Gastrocnemius medialis (tissue), 4 donors: Measurements from ENCODE around the gene SERPINA3. TPM values are rescaled to one million over a fixed set of nuclear protein-coding genes. Genes with fewer than 3 reads are reported as not detected.

Source experiments
- ATAC-seq, 2 donors: fragments of 150-250 bp; one replicate each; pipeline ENCODE4 v1.9.1; 2016
- DNase-seq, 2 donors: peaks; one replicate each; pipeline ENCODE4 v3.0.0-alpha.2; 2019
- H3K27ac ChIP-seq, 4 donors: fragments of 200-600 bp; sonication (generic); 1 replicate in 1 of 4; 2 replicates in 3 of 4; pipeline ENCODE4 v1.5.1; 2016 to 2018; ENCODE audit warnings: mild to moderate bottlenecking in 2 of 4, moderate library complexity in 1 of 4
- H3K27me3 ChIP-seq, 3 donors: fragments of 200-600 bp; sonication (generic) in 2 of 3; 1 replicate in 1 of 3; 2 replicates in 2 of 3; pipeline versions ENCODE4 v1.5.1 to v1.6.0; 2016 to 2019; ENCODE audit warnings: mild to moderate bottlenecking in 1 of 3, moderate library complexity in 1 of 3
- H3K36me3 ChIP-seq, 2 donors: fragments of 200-600 bp; sonication (generic) in 1 of 2; one replicate each; pipeline ENCODE4 v1.5.1; 2017 to 2018
- H3K4me1 ChIP-seq, 2 donors: fragments of 200-600 bp; sonication (generic) in 1 of 2; one replicate each; pipeline ENCODE4 v1.5.1; 2016 to 2017; ENCODE audit warnings: mild to moderate bottlenecking in 2 of 2
- H3K4me3 ChIP-seq, 4 donors: fragments of 200-600 bp; sonication (generic) in 3 of 4; 1 replicate in 1 of 4; 2 replicates in 3 of 4; pipeline ENCODE4 v1.5.1; 2016 to 2019; ENCODE audit warnings: mild to moderate bottlenecking in 2 of 4
- H3K9me3 ChIP-seq, 3 donors: fragments of 200-600 bp; sonication (generic) in 2 of 3; 1 replicate in 1 of 3; 2 replicates in 2 of 3; pipeline ENCODE4 v1.5.1; 2016 to 2019
- CTCF ChIP-seq, 5 experiments: fragments of 450-650 bp in 3 of 5; fragments of 200-600 bp in 2 of 5; sonication (generic) in 2 of 5; IDR thresholded peaks in 4 of 5; conservative IDR thresholded peaks in 1 of 5; 1 replicate in 4 of 5; 2 replicates in 1 of 5; pipeline ENCODE4 v1.5.1; 2016 to 2019; ENCODE audit warnings: antibody characterized with exemption in 5 of 5, mild to moderate bottlenecking in 3 of 5, moderate library complexity in 3 of 5
- POLR2A ChIP-seq, 2 donors: fragments of 450-650 bp; IDR thresholded peaks; one replicate each; pipeline ENCODE4 v1.6.1; 2017; ENCODE audit warnings: antibody characterized with exemption in 2 of 2, mild to moderate bottlenecking in 2 of 2, moderate library complexity in 2 of 2
- in situ Hi-C, 4 donors: fragments of 200-750 bp; cut with MboI; loops; one replicate each; pipeline versions ENCODE4 v1.15.0 to v1.8.0; 2017; ENCODE audit warnings: low sequenced_read_pairs in 4 of 4
- intact Hi-C: fragments of 100-400 bp; cut with DNase I; formaldehyde crosslinking; loops from one replicate; pipeline ENCODE4 v1.15.1; 2023; ENCODE audit warnings: low total_unique reads
- total RNA-seq, 4 donors: library from RNA; depleted of rRNA; stranded (reverse); fragments of >200 nt; gene quantifications; one replicate each; pipeline versions ENCODE4 v1.1.0 to v1.2.3, GENCODE V29; 2016

Gene SERPINA3
- total RNA-seq, 4 donors from 2014 or later, result 18.3 to 80.9 (median 66.3) TPM

GRCh38 chr14:94622653-94623421 is 10.6 kb downstream of the SERPINA3 start:
- no peak for DNase-seq
- Histone ChIP-seq H3K9me3 (peaks cover 0 to 3% (median 0%) of the 10 kb centered on the region in 3 donors), H3K27me3 (no peaks in the 10 kb centered on the region), H3K27ac (no peak overlapping the region), H3K36me3 (no peaks in the 10 kb centered on the region), H3K4me3 (no peak overlapping the region), H3K4me1 (no peaks in the 10 kb centered on the region)
- ATAC-seq, result no peak
- intact Hi-C loops (no loop called here), in situ Hi-C loops (no loop called here)
- TF ChIP-seq CTCF (IDR thresholded peaks at IDR 0.05 in 4 of 5, conservative IDR thresholded peaks at IDR 0.05 in 1 of 5), result no peak
- TF ChIP-seq POLR2A (IDR thresholded peaks at IDR 0.05), result no peak

- no peak overlapping the region for H3K27ac ChIP-seq
- H3K36me3 ChIP-seq, result no peaks in the 10 kb centered on the region
- H3K9me3 ChIP-seq, result no peaks in the 10 kb centered on the region
- no peak for ATAC-seq
- H3K27me3 ChIP-seq, result no peaks in the 10 kb centered on the region
- H3K4me3 ChIP-seq, result no peak overlapping the region
- TF ChIP-seq CTCF (IDR thresholded peaks at IDR 0.05 in 4 of 5, conservative IDR thresholded peaks at IDR 0.05 in 1 of 5) (no peak), POLR2A (IDR thresholded peaks at IDR 0.05) (no peak)
- intact Hi-C loops, result no loop called here
- DNase-seq, result no peak
- no peaks in the 10 kb centered on the region for H3K4me1 ChIP-seq
- in situ Hi-C loops, result no loop called here
Measured at GRCh38 chr14:94623422-94623809, 11.2 kb downstream of the SERPINA3 start.

DNA sequence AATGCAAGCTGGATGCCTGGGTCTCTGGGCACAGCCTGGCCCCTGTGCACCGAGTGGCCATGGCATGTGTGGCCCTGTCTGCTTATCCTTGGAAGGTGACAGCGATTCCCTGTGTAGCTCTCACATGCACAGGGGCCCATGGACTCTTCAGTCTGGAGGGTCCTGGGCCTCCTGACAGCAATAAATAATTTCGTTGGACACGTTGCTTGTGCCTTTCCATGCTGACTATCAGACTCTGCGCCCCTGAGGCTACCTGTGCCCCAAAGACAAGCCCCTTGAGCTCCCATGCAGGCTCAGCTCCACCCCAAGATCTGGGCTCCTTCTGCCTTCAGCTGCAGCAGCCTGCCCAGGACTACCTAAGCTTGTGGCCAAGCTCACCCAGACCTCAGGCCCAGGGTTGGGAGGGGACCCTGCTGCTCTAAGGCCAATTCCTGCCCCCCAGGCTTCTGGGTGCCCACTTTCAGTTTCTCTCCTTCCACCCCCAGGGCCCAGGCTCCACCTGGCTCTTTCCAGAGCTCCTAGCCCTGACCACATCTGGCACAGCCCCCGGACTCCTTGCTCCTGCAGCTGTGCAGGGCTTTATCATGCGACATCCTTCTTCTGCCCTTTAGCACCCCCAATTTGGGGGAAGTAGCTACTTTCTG is 11.8 kb downstream of the SERPINA3 start:
- ATAC-seq (no peak), DNase-seq (no peak)
- Histone ChIP-seq H3K36me3 (no peaks in the 10 kb centered on the region), H3K27ac (no peak overlapping the region), H3K27me3 (no peaks in the 10 kb centered on the region), H3K4me1 (no peaks in the 10 kb centered on the region), H3K9me3 (no peaks in the 10 kb centered on the region), H3K4me3 (no peak overlapping the region)
- TF ChIP-seq POLR2A (IDR thresholded peaks at IDR 0.05), result no peak
- no peak for TF ChIP-seq CTCF (IDR thresholded peaks at IDR 0.05 in 4 of 5, conservative IDR thresholded peaks at IDR 0.05 in 1 of 5)
- intact Hi-C loops, result no loop called here
- in situ Hi-C loops, result no loop called here

- ATAC-seq (no peak), DNase-seq (no peak)
- Histone ChIP-seq H3K27me3 (no peaks in the 10 kb centered on the region), H3K4me3 (no peak overlapping the region), H3K36me3 (no peaks in the 10 kb centered on the region), H3K4me1 (no peaks in the 10 kb centered on the region), H3K27ac (no peak overlapping the region), H3K9me3 (no peaks in the 10 kb centered on the region)
- in situ Hi-C loops (no loop called here), intact Hi-C loops (no loop called here)
- no peak for TF ChIP-seq POLR2A (IDR thresholded peaks at IDR 0.05)
- TF ChIP-seq CTCF (IDR thresholded peaks at IDR 0.05 in 4 of 5, conservative IDR thresholded peaks at IDR 0.05 in 1 of 5), result no peak
Measured at GRCh38 chr14:94624537-94625352, 12.6 kb downstream of the SERPINA3 start.
